HCT116 (cell line): ENCODE measurements around the gene CHST12. TPM values are rescaled to one million over a fixed set of nuclear protein-coding genes. Genes with fewer than 3 reads are reported as not detected.
"Not testable (repeated sequence)": the region's sequence is repeated elsewhere in the genome, so short reads cannot be mapped to it uniquely, and the experiment has no call there.

Source experiments
- ATAC-seq: fragments of 200-7000 bp; cut with Tn5 transposase; 2 replicates; pipeline ENCODE4 v1.9.1; 2020; ENCODE audit warnings: mild to moderate bottlenecking, moderate library complexity
- BruUV-seq: library from RNA; stranded (reverse); fragments of 400-500 nt; replicated peaks from 2 replicates; lab custom pipeline; 2021; lab: Mats Ljungman, UMichigan
- CTCF ChIA-PET: fragments of 300-600 bp; sonication (Branson Sonifier 250); formaldehyde crosslinking; loops from one replicate; lab custom pipeline; 2021; ENCODE audit warnings: antibody characterized with exemption; lab: Charles Lee
- POLR2A ChIA-PET: fragments of 300-600, 350-600 bp; sonication (Branson Sonifier 250); formaldehyde crosslinking; loops from one replicate; lab custom pipeline; 2021; ENCODE audit warnings: antibody characterized with exemption; lab: Charles Lee
- RAD21 ChIA-PET, 2 experiments: fragments of 300-600 bp; sonication (Branson Sonifier 250); formaldehyde crosslinking; loops; one replicate each; lab custom pipeline; 2023; ENCODE audit warnings: low total read pairs in 2 of 2; ENCODE audit not compliant: uncharacterized antibody in 2 of 2, unreplicated experiment in 2 of 2, low non-redundant PET in 1 of 2; lab: Charles Lee
- DNase-seq: peaks from one replicate; pipeline ENCODE4 v3.0.0-alpha.2; 2010; ENCODE audit warnings: low read depth, low spot score
- H2AFZ ChIP-seq: fragments of 200-600 bp; shearing (Covaris generic), sonication (generic); 2 replicates; pipeline ENCODE4 v1.6.1; 2017; ENCODE audit warnings: low read depth, mixed run types, mixed read lengths, antibody characterized with exemption, low read length; ENCODE audit not compliant: poor library complexity, severe bottlenecking
- H3K27ac ChIP-seq: 2 replicates; pipeline ENCODE4 v1.5.1; 2012; ENCODE audit warnings: low read depth, low read length
- H3K27me3 ChIP-seq: fragments of 200-600 bp; sonication (generic); 2 replicates; pipeline ENCODE4 v1.6.1; 2016; ENCODE audit warnings: mixed run types, low read length, mixed read lengths; ENCODE audit not compliant: insufficient read depth
- H3K36me3 ChIP-seq, 2 experiments: fragments of 200-500 bp in 1 of 2; fragments of 200-600 bp in 1 of 2; sonication (Bioruptor generic) in 1 of 2; sonication (generic) in 1 of 2; 2 replicates each; pipeline versions ENCODE4 v1.5.1 to v1.6.1; 2014 to 2016; ENCODE audit warnings: low read length in 2 of 2, inconsistent platforms in 1 of 2, mixed read lengths in 1 of 2, mixed run types in 1 of 2; ENCODE audit not compliant: insufficient read depth in 2 of 2, control insufficient read depth in 1 of 2
- H3K4me1 ChIP-seq, 2 experiments: fragments of 200-600 bp in 1 of 2; sonication (generic) in 1 of 2; 2 replicates each; pipeline versions ENCODE4 v1.5.1 to v1.6.1; 2012 to 2017; ENCODE audit warnings: low read length in 2 of 2, inconsistent platforms in 1 of 2, mild to moderate bottlenecking in 1 of 2, mixed read lengths in 1 of 2, mixed run types in 1 of 2, moderate library complexity in 1 of 2; ENCODE audit not compliant: insufficient read depth in 2 of 2, control insufficient read depth in 1 of 2
- H3K4me2 ChIP-seq: fragments of 200-600 bp; sonication (generic); 2 replicates; pipeline ENCODE4 v1.6.1; 2017; ENCODE audit warnings: mixed run types, low read length, mixed read lengths
- H3K4me3 ChIP-seq, 2 experiments: fragments of 200-600 bp in 1 of 2; sonication (generic) in 1 of 2; replicated peaks in 1 of 2; 2 replicates each; pipeline ENCODE4 v1.5.1; 2011 to 2016; ENCODE audit warnings: low read length in 2 of 2, control low read depth in 1 of 2, low read depth in 1 of 2, mild to moderate bottlenecking in 1 of 2, mixed read lengths in 1 of 2, mixed run types in 1 of 2
- H3K79me2 ChIP-seq: fragments of 200-600 bp; sonication (generic); 2 replicates; pipeline ENCODE4 v1.6.1; 2017; ENCODE audit warnings: mild to moderate bottlenecking, mixed run types, low read length, moderate library complexity, mixed read lengths; ENCODE audit not compliant: insufficient read depth
- H3K9ac ChIP-seq: fragments of 200-600 bp; sonication (generic); 2 replicates; pipeline ENCODE4 v1.6.1; 2016; ENCODE audit warnings: low read length, mixed read lengths
- H3K9me2 ChIP-seq: fragments of 200-600 bp; sonication (generic), shearing (Covaris generic); 2 replicates; pipeline ENCODE4 v1.6.1; 2017; ENCODE audit warnings: mixed run types, mild to moderate bottlenecking, moderate library complexity; ENCODE audit not compliant: insufficient read depth
- H3K9me3 ChIP-seq, 2 experiments: fragments of 200-500 bp in 1 of 2; fragments of 200-600 bp in 1 of 2; sonication (Bioruptor generic) in 1 of 2; sonication (generic) in 1 of 2; 2 replicates each; pipeline ENCODE4 v1.6.1; 2014 to 2017; ENCODE audit warnings: low read length in 2 of 2, mixed read lengths in 2 of 2, inconsistent platforms in 1 of 2, low read depth in 1 of 2, mild to moderate bottlenecking in 1 of 2, mixed run types in 1 of 2, moderate library complexity in 1 of 2; ENCODE audit not compliant: control insufficient read depth in 1 of 2, insufficient read depth in 1 of 2
- H4K20me1 ChIP-seq: fragments of 200-600 bp; sonication (generic), shearing (Covaris generic); 2 replicates; pipeline ENCODE4 v1.6.1; 2017; ENCODE audit warnings: mixed run types, mild to moderate bottlenecking, moderate library complexity; ENCODE audit not compliant: insufficient read depth
- ATF3 ChIP-seq: IDR thresholded peaks from 2 replicates; pipeline ENCODE4 v1.6.1; 2012
- CBX3 ChIP-seq: IDR thresholded peaks from 2 replicates; pipeline ENCODE4 v1.6.1; 2012; ENCODE audit warnings: low read depth
- EZH2phosphoT487 ChIP-seq: fragments of 200-600 bp; IDR thresholded peaks from 2 replicates; pipeline ENCODE4 v1.6.1; 2018; ENCODE audit warnings: antibody characterized with exemption, borderline replicate concordance
- POLR2A ChIP-seq: IDR thresholded peaks from 2 replicates; pipeline ENCODE4 v1.7.0; 2011; ENCODE audit warnings: borderline replicate concordance; ENCODE audit not compliant: insufficient read depth, insufficient read length; ENCODE audit errors: extremely low read depth
- SIN3A ChIP-seq: IDR thresholded peaks from 2 replicates; pipeline ENCODE4 v1.6.1; 2012; ENCODE audit warnings: low read depth
- intact Hi-C: fragments of 100-400 bp; cut with micrococcal nuclease; formaldehyde crosslinking; loops from 2 replicates; pipeline ENCODE4 v1.10.0; 2022
- total RNA-seq: library from RNA; stranded (reverse); gene quantifications from one replicate; pipeline ENCODE4 v1.2.1, GENCODE V29; 2021; ENCODE audit not compliant: unreplicated experiment

Gene CHST12
- total RNA-seq, 1 experiment from 2014 or later, result 14.2 TPM

GRCh38 chr7:2376351-2377154 is 26.9 kb upstream of the CHST12 start:
- H3K36me3 ChIP-seq, result peaks cover 70 to 77% of the 10 kb centered on the region in 2 experiments
- no peak for DNase-seq
- H3K27ac ChIP-seq, result no peak overlapping the region
- RAD21 ChIA-PET, result no interaction called here
- peaks cover 73% of the 10 kb centered on the region for H3K79me2 ChIP-seq
- no peaks in the 10 kb centered on the region for H3K9me3 ChIP-seq
- H2AFZ ChIP-seq, result no peak overlapping the region
- TF ChIP-seq SIN3A (no peak), CBX3 (no peak), EZH2phosphoT487 (no peak), ATF3 (no peak), POLR2A (no peak)
- no peaks in the 10 kb centered on the region for H4K20me1 ChIP-seq
- CTCF ChIA-PET, result no interaction called here
- H3K27me3 ChIP-seq, result no peaks in the 10 kb centered on the region
- H3K4me3 ChIP-seq, result no peak overlapping the region
- POLR2A ChIA-PET, result no interaction called here
- ATAC-seq, result no peak
- no TSS peak for BruUV-seq
- no peaks in the 10 kb centered on the region for H3K4me1 ChIP-seq
- intact Hi-C loops, result no loop called here
- H3K9ac ChIP-seq, result no peak overlapping the region
- H3K4me2 ChIP-seq, result no peak overlapping the region
- no peaks in the 10 kb centered on the region for H3K9me2 ChIP-seq

GRCh38 chr7:2377492-2377891 is 25.9 kb upstream of the CHST12 start:
- H3K4me2 ChIP-seq, CTCF ChIA-PET, H4K20me1 ChIP-seq, H2AFZ ChIP-seq, intact Hi-C loops, H3K9me3 ChIP-seq, RAD21 ChIA-PET, BruUV-seq, H3K4me3 ChIP-seq, H3K27ac ChIP-seq, H3K9ac ChIP-seq, ATAC-seq, DNase-seq, H3K4me1 ChIP-seq, POLR2A ChIA-PET, H3K27me3 ChIP-seq, H3K9me2 ChIP-seq: not testable (repeated sequence)
- Histone ChIP-seq H3K79me2 (peaks cover 63% of the 10 kb centered on the region), H3K36me3 (peaks cover 63 to 68% of the 10 kb centered on the region in 2 experiments)

- H3K27me3 ChIP-seq, H3K9me3 ChIP-seq, H3K27ac ChIP-seq, CTCF ChIA-PET, H3K4me2 ChIP-seq, H2AFZ ChIP-seq, POLR2A ChIA-PET, H3K4me3 ChIP-seq, H3K9ac ChIP-seq, H3K4me1 ChIP-seq, BruUV-seq, H3K9me2 ChIP-seq, H4K20me1 ChIP-seq, ATAC-seq, DNase-seq, RAD21 ChIA-PET, intact Hi-C loops: not testable (repeated sequence)
- H3K36me3 ChIP-seq, result peaks cover 58 to 62% of the 10 kb centered on the region in 2 experiments
- H3K79me2 ChIP-seq, result peaks cover 57% of the 10 kb centered on the region
Observed at GRCh38 chr7:2378125-2378524, 25.3 kb upstream of the CHST12 start.
